DMS 273 (cell line): Measurements from ENCODE around the gene ZNF407.

Source experiments
- DNase-seq: peaks from one replicate; lab custom pipeline; 2025; ENCODE audit not compliant: unreplicated experiment; lab: John Stamatoyannopoulos, UW

Gene ZNF407

GRCh38 chr18:74587441-74587840 is 10.2 kb upstream of the ZNF407 start:
- no peak for DNase-seq

- DNase-seq = no peak
Measured at GRCh38 chr18:74589021-74589420, 8.6 kb upstream of the ZNF407 start.

GRCh38 chr18:74589811-74590210 is 7.9 kb upstream of the ZNF407 start:
- no peak for DNase-seq

GRCh38 chr18:74590671-74591070 is 7.0 kb upstream of the ZNF407 start:
- no peak for DNase-seq

- DNase-seq = no peak
Measured at GRCh38 chr18:74595431-74595830, 2.2 kb upstream of the ZNF407 start.

GRCh38 chr18:74597034-74597661 is 522 bp upstream of the ZNF407 start:
- peak; percentile 83 for DNase-seq

- peak; percentile 79 for DNase-seq
Measured at GRCh38 chr18:74598350-74599001, 806 bp downstream of the ZNF407 start.

GRCh38 chr18:74604361-74604760 is 6.7 kb downstream of the ZNF407 start:
- DNase-seq = no peak

GRCh38 chr18:74604774-74605173 is 7.1 kb downstream of the ZNF407 start:
- DNase-seq = peak; percentile 36

GRCh38 chr18:74608681-74609080 is 11.0 kb downstream of the ZNF407 start:
- no peak for DNase-seq

GRCh38 chr18:74609535-74609934 is 11.9 kb downstream of the ZNF407 start:
- no peak for DNase-seq

GRCh38 chr18:74610051-74610615 is 12.5 kb downstream of the ZNF407 start:
- no peak for DNase-seq

GRCh38 chr18:74610860-74611259 is 13.2 kb downstream of the ZNF407 start:
- DNase-seq = no peak

GRCh38 chr18:74611765-74612164 is 14.1 kb downstream of the ZNF407 start:
- DNase-seq = no peak

- no peak for DNase-seq
Measured at GRCh38 chr18:74613381-74613780, 15.7 kb downstream of the ZNF407 start.

GRCh38 chr18:74616494-74616893 is 18.8 kb downstream of the ZNF407 start:
- no peak for DNase-seq

- no peak for DNase-seq
Measured at GRCh38 chr18:74617486-74617885, 19.8 kb downstream of the ZNF407 start.

GRCh38 chr18:74622072-74622471 is 24.4 kb downstream of the ZNF407 start:
- DNase-seq = no peak

- DNase-seq = peak; percentile 21
Measured at GRCh38 chr18:74623047-74623816, 25.6 kb downstream of the ZNF407 start.

- DNase-seq = no peak
Measured at GRCh38 chr18:74624466-74624865, 26.8 kb downstream of the ZNF407 start.

GRCh38 chr18:74625157-74625556 is 27.5 kb downstream of the ZNF407 start:
- DNase-seq = no peak
